Measurements from ENCODE around the gene KIFC3. TPM values are rescaled to one million over a fixed set of nuclear protein-coding genes. Genes with fewer than 3 reads are reported as not detected.
"Not testable (repeated sequence)": the region's sequence is repeated elsewhere in the genome, so short reads cannot be mapped to it uniquely, and the experiment has no call there.

Gene KIFC3
- 10 to 100 TPM in 1 of 2 donors, 1 to 10 TPM in 1; 2.5 to 10.0 TPM for total RNA-seq

GRCh38 chr16:57802341-57803133, at the start of gene KIFC3:
Gene KIFC3 (minus strand): TSS chr16:57802491. CDS start chr16:57798243, 4,248 bp downstream.
- no peaks in the 10 kb centered on the region for H3K9me3 Mint-ChIP-seq
- ATAC-seq (peak; percentile 88 to 91), DNase-seq (ENCODE audit: low spot score) (peak; percentile 90)
- no peaks in the 10 kb centered on the region for H3K27me3 Mint-ChIP-seq
- peaks cover 31 to 33% of the 10 kb centered on the region in 2 donors for H3K4me1 Mint-ChIP-seq (ENCODE audit: low read depth in 2 of 2)
- H3K36me3 Mint-ChIP-seq = no peaks in the 10 kb centered on the region
- H3K4me3 Mint-ChIP-seq = peak within 1 kb of the TSS; percentile 90
- H3K27ac Mint-ChIP-seq = peak within 1 kb of the TSS; percentile 59 to 69

- H3K27ac Mint-ChIP-seq = no peak overlapping the region
- no peaks in the 10 kb centered on the region for H3K9me3 Mint-ChIP-seq
- ATAC-seq (no peak), DNase-seq (ENCODE audit: low spot score) (no peak)
- no peak overlapping the region for H3K4me3 Mint-ChIP-seq
- H3K36me3 Mint-ChIP-seq = no peaks in the 10 kb centered on the region
- peaks cover 6 to 7% of the 10 kb centered on the region in 2 donors for H3K4me1 Mint-ChIP-seq (ENCODE audit: low read depth in 2 of 2)
- peaks cover 0 to 2% of the 10 kb centered on the region in 2 donors for H3K27me3 Mint-ChIP-seq
These were observed 45.9 kb upstream of the KIFC3 start for GRCh38 chr16:57848181-57848580.

- not testable (repeated sequence) for H3K4me3 Mint-ChIP-seq; H3K9me3 Mint-ChIP-seq; H3K27me3 Mint-ChIP-seq; ATAC-seq; DNase-seq (ENCODE audit: low spot score); H3K36me3 Mint-ChIP-seq; H3K4me1 Mint-ChIP-seq (ENCODE audit: low read depth in 2 of 2)
- peak overlapping the region in 1 of 2 donors; percentile 83 for H3K27ac Mint-ChIP-seq
These were observed 44.6 kb upstream of the KIFC3 start for GRCh38 chr16:57846931-57847330.

GRCh38 chr16:57846078-57846697, 43.9 kb upstream of the KIFC3 start:
- Mint-ChIP-seq H3K36me3 (no peaks in the 10 kb centered on the region), H3K27me3 (peaks cover 0 to 2% of the 10 kb centered on the region in 2 donors), H3K4me1 (ENCODE audit: low read depth in 2 of 2) (peaks cover 6 to 7% of the 10 kb centered on the region in 2 donors), H3K4me3 (no peak overlapping the region), H3K27ac (peak overlapping the region in 1 of 2 donors; percentile 83), H3K9me3 (no peaks in the 10 kb centered on the region)
- ATAC-seq = peak in 1 of 2 donors; percentile 52
- no peak for DNase-seq (ENCODE audit: low spot score)

GRCh38 chr16:57845115-57845514, 42.8 kb upstream of the KIFC3 start:
- no peak for ATAC-seq
- Mint-ChIP-seq H3K27me3 (peaks cover 0 to 2% of the 10 kb centered on the region in 2 donors), H3K4me1 (ENCODE audit: low read depth in 2 of 2) (peaks cover 6 to 7% of the 10 kb centered on the region in 2 donors), H3K36me3 (no peaks in the 10 kb centered on the region), H3K4me3 (no peak overlapping the region), H3K9me3 (no peaks in the 10 kb centered on the region), H3K27ac (peak overlapping the region in 1 of 2 donors; percentile 5)
- DNase-seq (ENCODE audit: low spot score) = no peak

- peaks cover 6 to 7% of the 10 kb centered on the region in 2 donors for H3K4me1 Mint-ChIP-seq (ENCODE audit: low read depth in 2 of 2)
- H3K27ac Mint-ChIP-seq = peak overlapping the region in 1 of 2 donors; percentile 5
- ATAC-seq (peak in 1 of 2 donors; percentile 41), DNase-seq (ENCODE audit: low spot score) (no peak)
- H3K27me3 Mint-ChIP-seq = peaks cover 0 to 2% of the 10 kb centered on the region in 2 donors
- H3K36me3 Mint-ChIP-seq = no peaks in the 10 kb centered on the region
- H3K9me3 Mint-ChIP-seq = no peaks in the 10 kb centered on the region
- H3K4me3 Mint-ChIP-seq = no peak overlapping the region
These were observed 42.2 kb upstream of the KIFC3 start for GRCh38 chr16:57844416-57845030.

- Mint-ChIP-seq H3K4me3 (no peak overlapping the region), H3K4me1 (ENCODE audit: low read depth in 2 of 2) (peaks cover 6 to 7% of the 10 kb centered on the region in 2 donors), H3K27me3 (peaks cover 0 to 2% of the 10 kb centered on the region in 2 donors), H3K27ac (no peak overlapping the region), H3K9me3 (no peaks in the 10 kb centered on the region), H3K36me3 (no peaks in the 10 kb centered on the region)
- DNase-seq (ENCODE audit: low spot score) (no peak), ATAC-seq (no peak)
These were observed 41.1 kb upstream of the KIFC3 start for GRCh38 chr16:57843400-57843799.

GRCh38 chr16:57842601-57843000, 40.3 kb upstream of the KIFC3 start:
- Mint-ChIP-seq H3K27me3 (peaks cover 0 to 2% of the 10 kb centered on the region in 2 donors), H3K4me1 (ENCODE audit: low read depth in 2 of 2) (peaks cover 6 to 7% of the 10 kb centered on the region in 2 donors), H3K9me3 (no peaks in the 10 kb centered on the region), H3K4me3 (no peak overlapping the region), H3K27ac (no peak overlapping the region), H3K36me3 (no peaks in the 10 kb centered on the region)
- no peak for ATAC-seq
- no peak for DNase-seq (ENCODE audit: low spot score)

- DNase-seq (ENCODE audit: low spot score) = no peak
- Mint-ChIP-seq H3K4me3 (no peak overlapping the region), H3K27ac (no peak overlapping the region), H3K9me3 (no peaks in the 10 kb centered on the region), H3K27me3 (peaks cover 0 to 2% of the 10 kb centered on the region in 2 donors), H3K4me1 (ENCODE audit: low read depth in 2 of 2) (peaks cover 6% of the 10 kb centered on the region in 2 donors), H3K36me3 (no peaks in the 10 kb centered on the region)
- no peak for ATAC-seq
These were observed 38.5 kb upstream of the KIFC3 start for GRCh38 chr16:57840833-57841232.

GRCh38 chr16:57838161-57838560, 35.9 kb upstream of the KIFC3 start:
- H3K9me3 Mint-ChIP-seq = no peaks in the 10 kb centered on the region

GRCh38 chr16:57837305-57838125, 35.2 kb upstream of the KIFC3 start:
- no peaks in the 10 kb centered on the region for H3K4me1 Mint-ChIP-seq (ENCODE audit: low read depth in 2 of 2)
- H3K27ac Mint-ChIP-seq = no peak overlapping the region
- no peak for ATAC-seq
- no peak for DNase-seq (ENCODE audit: low spot score)
- H3K4me3 Mint-ChIP-seq = no peak overlapping the region
- no peaks in the 10 kb centered on the region for H3K36me3 Mint-ChIP-seq
- H3K27me3 Mint-ChIP-seq = no peaks in the 10 kb centered on the region
- no peaks in the 10 kb centered on the region for H3K9me3 Mint-ChIP-seq

More at GRCh38 chr16:57838161-57838560, 35.9 kb upstream of the KIFC3 start:
- ATAC-seq (no peak), DNase-seq (ENCODE audit: low spot score) (no peak)
- Mint-ChIP-seq H3K4me1 (ENCODE audit: low read depth in 2 of 2) (no peaks in the 10 kb centered on the region), H3K4me3 (no peak overlapping the region), H3K36me3 (no peaks in the 10 kb centered on the region), H3K27me3 (no peaks in the 10 kb centered on the region), H3K27ac (no peak overlapping the region)

GRCh38 chr16:57835439-57835838, 33.1 kb upstream of the KIFC3 start:
- H3K27ac Mint-ChIP-seq; H3K9me3 Mint-ChIP-seq; H3K27me3 Mint-ChIP-seq; H3K4me1 Mint-ChIP-seq (ENCODE audit: low read depth in 2 of 2); H3K36me3 Mint-ChIP-seq; H3K4me3 Mint-ChIP-seq; DNase-seq (ENCODE audit: low spot score); ATAC-seq: not testable (repeated sequence)

- Mint-ChIP-seq H3K36me3 (no peaks in the 10 kb centered on the region), H3K9me3 (no peaks in the 10 kb centered on the region), H3K4me3 (no peak overlapping the region), H3K4me1 (ENCODE audit: low read depth in 2 of 2) (no peaks in the 10 kb centered on the region), H3K27ac (no peak overlapping the region), H3K27me3 (no peaks in the 10 kb centered on the region)
- DNase-seq (ENCODE audit: low spot score) (no peak), ATAC-seq (no peak)
These were observed 32.6 kb upstream of the KIFC3 start for GRCh38 chr16:57834936-57835335.

Data from natural killer cell treated with Interleukin-12 subunit alpha and Interleukin-12 subunit beta and Interleukin-15 and Interleukin-18, amount 100 ng/mL, for 72 hours (primary cell).